ENCODE data around the gene VPS13D. TPM values are rescaled to one million over a fixed set of nuclear protein-coding genes. Genes with fewer than 3 reads are reported as not detected.
A peak's percentile ranks its signal among the peaks of the same experiment; 100 is the strongest.

VPS13D gene
- total RNA-seq, 6 experiments from 2014 or later, result 25.9 to 36.9 (median 30.8) TPM

DNA sequence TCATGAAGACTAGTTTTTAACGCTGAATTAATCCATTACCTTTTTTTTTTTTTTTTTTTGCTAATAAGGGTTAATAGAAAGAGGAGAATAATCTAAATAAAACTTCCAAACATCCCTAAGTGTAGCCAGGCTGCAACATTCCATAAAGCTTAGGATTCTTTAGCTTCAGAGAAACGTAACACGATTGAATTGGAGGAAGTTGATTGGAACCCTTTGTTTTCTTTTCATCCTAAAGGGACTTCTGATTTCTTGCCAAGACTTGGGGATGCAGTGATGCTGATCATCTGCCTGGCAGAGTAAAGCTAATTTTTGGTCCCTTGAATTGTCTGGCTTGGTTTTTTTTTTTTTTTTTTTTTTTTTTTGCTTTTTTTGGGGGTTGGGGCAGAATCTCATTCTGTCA is 142.9 kb downstream of the VPS13D start:
- intact Hi-C loops (cut with DNase I), result no loop called here
- no peak overlapping the region for H3K4me3 ChIP-seq
- ATAC-seq (no peak), DNase-seq (no peak)
- TF ChIP-seq POLR2A (IDR thresholded peaks at IDR 0.05) (no peak), CTCF (IDR thresholded peaks at IDR 0.05) (no peak)
- H3K9me3 ChIP-seq, result no peaks in the 10 kb centered on the region
- peaks cover 0 to 21% (median 3%) of the 10 kb centered on the region in 4 donors for H3K36me3 ChIP-seq
- H3K27me3 ChIP-seq, result no peaks in the 10 kb centered on the region
- H3K4me1 ChIP-seq, result peaks cover 0 to 17% (median 3%) of the 10 kb centered on the region in 4 donors
- H3K27ac ChIP-seq, result no peak overlapping the region
- 83% methylated on average over 3 of the region's 3 CpGs for WGBS (ENCODE audit: insufficient coverage, low coverage, low lambda C conversion rate, missing lambda C conversion rate)

DNA sequence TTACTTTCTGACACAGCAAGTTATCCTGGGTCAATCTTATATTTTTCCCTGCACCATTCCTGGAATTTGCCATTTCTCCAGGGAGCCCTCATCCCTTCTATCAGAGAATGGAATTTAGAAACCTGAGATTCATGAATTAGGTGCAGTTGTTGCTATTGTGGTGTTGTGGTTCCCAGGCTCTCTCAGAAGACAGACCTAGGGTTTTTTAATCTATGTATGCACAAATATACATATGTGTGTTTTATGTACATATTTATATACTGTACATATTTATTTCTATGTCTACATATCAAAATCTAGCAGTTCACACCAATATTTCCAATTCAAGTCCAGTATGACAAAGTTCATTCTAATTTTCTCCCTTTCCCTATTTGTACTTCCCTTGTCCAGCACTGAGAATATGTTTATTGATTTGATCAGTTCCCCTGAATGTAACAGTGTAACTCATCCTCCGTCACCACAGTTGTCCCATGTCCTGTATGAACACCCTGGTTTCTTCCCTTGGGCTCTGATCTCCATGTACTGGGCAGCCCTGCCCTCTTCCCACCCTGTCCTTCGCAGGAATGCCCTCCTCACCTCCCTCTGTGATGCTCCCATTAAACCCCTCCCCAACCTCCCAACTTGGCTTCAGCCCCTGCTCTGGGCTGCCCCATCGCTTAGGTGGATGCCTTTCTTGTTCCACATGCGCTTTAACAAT is 145.5 kb downstream of the VPS13D start:
- Histone ChIP-seq H3K4me3 (no peak overlapping the region), H3K27ac (no peak overlapping the region), H3K4me1 (peaks cover 0 to 12% (median 2%) of the 10 kb centered on the region in 4 donors), H3K36me3 (peaks cover 3 to 18% (median 12%) of the 10 kb centered on the region in 4 donors), H3K9me3 (no peaks in the 10 kb centered on the region), H3K27me3 (no peaks in the 10 kb centered on the region)
- ATAC-seq (no peak), DNase-seq (no peak)
- TF ChIP-seq POLR2A (IDR thresholded peaks at IDR 0.05), result no peak
- intact Hi-C loops (cut with DNase I), result no loop called here
- 100% methylated on average over 2 of the region's 4 CpGs for WGBS (ENCODE audit: insufficient coverage, low coverage, low lambda C conversion rate, missing lambda C conversion rate)

GRCh38 chr1:12376236-12377045 is 146.6 kb downstream of the VPS13D start:
- Histone ChIP-seq H3K27ac (no peak overlapping the region), H3K27me3 (no peaks in the 10 kb centered on the region), H3K36me3 (peaks cover 3 to 18% (median 12%) of the 10 kb centered on the region in 4 donors), H3K9me3 (no peaks in the 10 kb centered on the region), H3K4me1 (peaks cover 0 to 21% (median 7%) of the 10 kb centered on the region in 4 donors), H3K4me3 (no peak overlapping the region)
- WGBS (ENCODE audit: insufficient coverage, low coverage, low lambda C conversion rate, missing lambda C conversion rate), result 45% methylated on average over 5 of the region's 6 CpGs
- peak in 3 of 4 donors; percentile 29 to 37 (median 31) for ATAC-seq
- DNase-seq, result no peak
- TF ChIP-seq POLR2A (IDR thresholded peaks at IDR 0.05) (no peak), CTCF (IDR thresholded peaks at IDR 0.05) (peak in 1 of 4 donors; percentile 5)
- intact Hi-C loops (cut with DNase I), result no loop called here

GRCh38 chr1:12380326-12381249 is 150.8 kb downstream of the VPS13D start:
- TF ChIP-seq CTCF (IDR thresholded peaks at IDR 0.05) (no peak), POLR2A (IDR thresholded peaks at IDR 0.05) (no peak)
- ATAC-seq, result peak; percentile 49 to 62 (median 54)
- Histone ChIP-seq H3K27me3 (no peaks in the 10 kb centered on the region), H3K4me3 (no peak overlapping the region), H3K27ac (peak overlapping the region in 2 of 3 donors; percentile 16 to 71), H3K9me3 (no peaks in the 10 kb centered on the region), H3K4me1 (peaks cover 0 to 24% (median 9%) of the 10 kb centered on the region in 4 donors), H3K36me3 (peaks cover 5 to 16% (median 11%) of the 10 kb centered on the region in 4 donors)
- no peak for DNase-seq
- 48% methylated on average over 2 of the region's 2 CpGs for WGBS (ENCODE audit: insufficient coverage, low coverage, low lambda C conversion rate, missing lambda C conversion rate)
- intact Hi-C loops (cut with DNase I), result no loop called here

Measured in right lobe of liver (tissue), 6 donors.